Measurements from ENCODE around the gene ADD3.

GRCh38 chr10:110036640-110037039 is 28.9 kb downstream of the ADD3 start:
- TF ChIP-seq TAF1 (conservative IDR thresholded peaks at IDR 0.05) = no peak
- TF ChIP-seq SP1 (IDR thresholded peaks at IDR 0.05) = no peak
- no peak for TF ChIP-seq MAX (IDR thresholded peaks at IDR 0.05)
- no peak for TF ChIP-seq CTCF (IDR thresholded peaks at IDR 0.05; ENCODE audit: low read depth, low read length, missing input control)
- TF ChIP-seq RXRA (IDR thresholded peaks at IDR 0.05) = no peak
- TF ChIP-seq HNF4G (IDR thresholded peaks at IDR 0.05) = no peak
- no peak for TF ChIP-seq EGR1 (IDR thresholded peaks at IDR 0.05; ENCODE audit: low read depth in 2 of 2)
- TF ChIP-seq JUND (IDR thresholded peaks at IDR 0.05) = no peak
- TF ChIP-seq RAD21 (IDR thresholded peaks at IDR 0.05) = no peak
- no peak for TF ChIP-seq YY1 (IDR thresholded peaks at IDR 0.05)
- TF ChIP-seq GABPA (IDR thresholded peaks at IDR 0.05 in 1 of 2, conservative IDR thresholded peaks at IDR 0.05 in 1 of 2) = no peak
